VCaP (cell line): ENCODE results near the gene PCED1B.

ENCODE experiments used
- H3K27ac ChIP-seq: fragments of 450-650 bp; 2 replicates; pipeline ENCODE4 v1.5.1; 2017
- CTCF ChIP-seq: fragments of 450-650 bp; conservative IDR thresholded peaks from 2 replicates; pipeline ENCODE4 v1.5.1; 2017; ENCODE audit warnings: mild to moderate bottlenecking, moderate library complexity

PCED1B gene

GRCh38 chr12:47097276-47097896, 18.0 kb downstream of the PCED1B start:
- H3K27ac ChIP-seq = peak overlapping the region; percentile 23
- no peak for TF ChIP-seq CTCF

- H3K27ac ChIP-seq = peak overlapping the region; percentile 23; the same call in 1 of the 2 replicates
- no peak for TF ChIP-seq CTCF
These were observed 18.7 kb downstream of the PCED1B start for GRCh38 chr12:47098099-47098498.

GRCh38 chr12:47099610-47100009, 20.2 kb downstream of the PCED1B start:
- TF ChIP-seq CTCF = no peak
- H3K27ac ChIP-seq = no peak overlapping the region

GRCh38 chr12:47100160-47100559, 20.7 kb downstream of the PCED1B start:
- no peak for TF ChIP-seq CTCF
- H3K27ac ChIP-seq = no peak overlapping the region

- TF ChIP-seq CTCF = no peak
- H3K27ac ChIP-seq = peak overlapping the region; percentile 68
These were observed 23.0 kb downstream of the PCED1B start for GRCh38 chr12:47102406-47102805.

- peak overlapping the region; percentile 68 for H3K27ac ChIP-seq
- no peak for TF ChIP-seq CTCF
These were observed 23.6 kb downstream of the PCED1B start for GRCh38 chr12:47102845-47103651.

GRCh38 chr12:47105914-47106674, 26.7 kb downstream of the PCED1B start:
- no peak for TF ChIP-seq CTCF
- peak overlapping the region; percentile 68 for H3K27ac ChIP-seq
